HCT116 (cell line): ENCODE measurements around the gene CAVIN2. TPM values are rescaled to one million over a fixed set of nuclear protein-coding genes. Genes with fewer than 3 reads are reported as not detected.
A peak's percentile ranks its signal among the peaks of the same experiment; 100 is the strongest.

Experiments
- ATAC-seq: fragments of 200-7000 bp; cut with Tn5 transposase; 2 replicates; pipeline ENCODE4 v1.9.1; 2020; ENCODE audit warnings: mild to moderate bottlenecking, moderate library complexity
- BruUV-seq: library from RNA; stranded (reverse); fragments of 400-500 nt; replicated peaks from 2 replicates; lab custom pipeline; 2021; lab: Mats Ljungman, UMichigan
- CTCF ChIA-PET: fragments of 300-600 bp; sonication (Branson Sonifier 250); formaldehyde crosslinking; loops from one replicate; lab custom pipeline; 2021; ENCODE audit warnings: antibody characterized with exemption; lab: Charles Lee
- POLR2A ChIA-PET: fragments of 300-600, 350-600 bp; sonication (Branson Sonifier 250); formaldehyde crosslinking; loops from one replicate; lab custom pipeline; 2021; ENCODE audit warnings: antibody characterized with exemption; lab: Charles Lee
- RAD21 ChIA-PET, 2 experiments: fragments of 300-600 bp; sonication (Branson Sonifier 250); formaldehyde crosslinking; loops; one replicate each; lab custom pipeline; 2023; ENCODE audit warnings: low total read pairs in 2 of 2; ENCODE audit not compliant: uncharacterized antibody in 2 of 2, unreplicated experiment in 2 of 2, low non-redundant PET in 1 of 2; lab: Charles Lee
- DNase-seq: peaks from one replicate; pipeline ENCODE4 v3.0.0-alpha.2; 2010; ENCODE audit warnings: low read depth, low spot score
- H2AFZ ChIP-seq: fragments of 200-600 bp; shearing (Covaris generic), sonication (generic); 2 replicates; pipeline ENCODE4 v1.6.1; 2017; ENCODE audit warnings: low read depth, mixed run types, mixed read lengths, antibody characterized with exemption, low read length; ENCODE audit not compliant: poor library complexity, severe bottlenecking
- H3K27ac ChIP-seq: 2 replicates; pipeline ENCODE4 v1.5.1; 2012; ENCODE audit warnings: low read depth, low read length
- H3K27me3 ChIP-seq: fragments of 200-600 bp; sonication (generic); 2 replicates; pipeline ENCODE4 v1.6.1; 2016; ENCODE audit warnings: mixed run types, low read length, mixed read lengths; ENCODE audit not compliant: insufficient read depth
- H3K36me3 ChIP-seq, 2 experiments: fragments of 200-500 bp in 1 of 2; fragments of 200-600 bp in 1 of 2; sonication (Bioruptor generic) in 1 of 2; sonication (generic) in 1 of 2; 2 replicates each; pipeline versions ENCODE4 v1.5.1 to v1.6.1; 2014 to 2016; ENCODE audit warnings: low read length in 2 of 2, inconsistent platforms in 1 of 2, mixed read lengths in 1 of 2, mixed run types in 1 of 2; ENCODE audit not compliant: insufficient read depth in 2 of 2, control insufficient read depth in 1 of 2
- H3K4me1 ChIP-seq, 2 experiments: fragments of 200-600 bp in 1 of 2; sonication (generic) in 1 of 2; 2 replicates each; pipeline versions ENCODE4 v1.5.1 to v1.6.1; 2012 to 2017; ENCODE audit warnings: low read length in 2 of 2, inconsistent platforms in 1 of 2, mild to moderate bottlenecking in 1 of 2, mixed read lengths in 1 of 2, mixed run types in 1 of 2, moderate library complexity in 1 of 2; ENCODE audit not compliant: insufficient read depth in 2 of 2, control insufficient read depth in 1 of 2
- H3K4me2 ChIP-seq: fragments of 200-600 bp; sonication (generic); 2 replicates; pipeline ENCODE4 v1.6.1; 2017; ENCODE audit warnings: mixed run types, low read length, mixed read lengths
- H3K4me3 ChIP-seq, 2 experiments: fragments of 200-600 bp in 1 of 2; sonication (generic) in 1 of 2; replicated peaks in 1 of 2; 2 replicates each; pipeline ENCODE4 v1.5.1; 2011 to 2016; ENCODE audit warnings: low read length in 2 of 2, control low read depth in 1 of 2, low read depth in 1 of 2, mild to moderate bottlenecking in 1 of 2, mixed read lengths in 1 of 2, mixed run types in 1 of 2
- H3K79me2 ChIP-seq: fragments of 200-600 bp; sonication (generic); 2 replicates; pipeline ENCODE4 v1.6.1; 2017; ENCODE audit warnings: mild to moderate bottlenecking, mixed run types, low read length, moderate library complexity, mixed read lengths; ENCODE audit not compliant: insufficient read depth
- H3K9ac ChIP-seq: fragments of 200-600 bp; sonication (generic); 2 replicates; pipeline ENCODE4 v1.6.1; 2016; ENCODE audit warnings: low read length, mixed read lengths
- H3K9me2 ChIP-seq: fragments of 200-600 bp; sonication (generic), shearing (Covaris generic); 2 replicates; pipeline ENCODE4 v1.6.1; 2017; ENCODE audit warnings: mixed run types, mild to moderate bottlenecking, moderate library complexity; ENCODE audit not compliant: insufficient read depth
- H3K9me3 ChIP-seq, 2 experiments: fragments of 200-500 bp in 1 of 2; fragments of 200-600 bp in 1 of 2; sonication (Bioruptor generic) in 1 of 2; sonication (generic) in 1 of 2; 2 replicates each; pipeline ENCODE4 v1.6.1; 2014 to 2017; ENCODE audit warnings: low read length in 2 of 2, mixed read lengths in 2 of 2, inconsistent platforms in 1 of 2, low read depth in 1 of 2, mild to moderate bottlenecking in 1 of 2, mixed run types in 1 of 2, moderate library complexity in 1 of 2; ENCODE audit not compliant: control insufficient read depth in 1 of 2, insufficient read depth in 1 of 2
- H4K20me1 ChIP-seq: fragments of 200-600 bp; sonication (generic), shearing (Covaris generic); 2 replicates; pipeline ENCODE4 v1.6.1; 2017; ENCODE audit warnings: mixed run types, mild to moderate bottlenecking, moderate library complexity; ENCODE audit not compliant: insufficient read depth
- CBX3 ChIP-seq: IDR thresholded peaks from 2 replicates; pipeline ENCODE4 v1.6.1; 2012; ENCODE audit warnings: low read depth
- CTCF ChIP-seq, 3 experiments: fragments of 200-600 bp in 1 of 3; sonication (generic) in 1 of 3; IDR thresholded peaks in 2 of 3; conservative IDR thresholded peaks in 1 of 3; 2 replicates each; pipeline ENCODE4 v1.5.1; 2012 to 2017; ENCODE audit warnings: low read depth in 2 of 3, low read length in 2 of 3, antibody characterized with exemption in 1 of 3, borderline replicate concordance in 1 of 3, control low read depth in 1 of 3, mild to moderate bottlenecking in 1 of 3, mixed read lengths in 1 of 3, mixed run types in 1 of 3, moderate library complexity in 1 of 3; ENCODE audit not compliant: insufficient read depth in 1 of 3
- EZH2 ChIP-seq: fragments of 200-600 bp; sonication (generic); IDR thresholded peaks from 2 replicates; pipeline ENCODE4 v1.6.1; 2017; ENCODE audit warnings: antibody characterized with exemption, mixed run types
- ZBTB33 ChIP-seq: IDR thresholded peaks from 2 replicates; pipeline ENCODE4 v1.6.1; 2011; ENCODE audit warnings: mild to moderate bottlenecking, low read length, moderate library complexity; ENCODE audit not compliant: insufficient replicate concordance; ENCODE audit errors: extremely low read depth
- intact Hi-C: fragments of 100-400 bp; cut with micrococcal nuclease; formaldehyde crosslinking; loops from 2 replicates; pipeline ENCODE4 v1.10.0; 2022
- total RNA-seq: library from RNA; stranded (reverse); gene quantifications from one replicate; pipeline ENCODE4 v1.2.1, GENCODE V29; 2021; ENCODE audit not compliant: unreplicated experiment

CAVIN2 gene
- total RNA-seq, 1 experiment from 2014 or later: 0.27 TPM

- TF ChIP-seq ZBTB33 (no peak), CBX3 (peak; percentile 96)
Measured at GRCh38 chr2:191866675-191867506, 20.0 kb upstream of the CAVIN2 start (continued).

- Histone ChIP-seq H3K4me3 (no peak overlapping the region), H3K9ac (peak overlapping the region; percentile 36; the same call in 1 of the 2 replicates), H3K79me2 (no peaks in the 10 kb centered on the region), H3K4me1 (peaks cover 37 to 45% of the 10 kb centered on the region in 2 experiments), H3K9me2 (no peaks in the 10 kb centered on the region), H2AFZ (peak overlapping the region; percentile 83), H4K20me1 (no peaks in the 10 kb centered on the region), H3K36me3 (no peaks in the 10 kb centered on the region), H3K27ac (peak overlapping the region; percentile 92), H3K27me3 (no peaks in the 10 kb centered on the region), H3K4me2 (peak overlapping the region; percentile 70), H3K9me3 (no peaks in the 10 kb centered on the region)
- RAD21 ChIA-PET: no interaction called here
- ATAC-seq: no peak
- TF ChIP-seq EZH2 (no peak), CTCF (IDR thresholded peaks at IDR 0.05 in 2 of 3, conservative IDR thresholded peaks at IDR 0.05 in 1 of 3; ENCODE audit: borderline replicate concordance in 1 of 3, insufficient read depth in 1 of 3, low read depth in 2 of 3, low read length in 2 of 3) (0 out of 6 replicates have a peak, but pooled peaks of 2 of the 3 experiments have one; percentile 6 to 7)
- CTCF ChIA-PET: interaction anchor here (1.4 to 2.0 kb wide), 2 partner anchors 54 to 296 kb away, joined by 5 read pairs; no protein-coding TSS in a partner anchor
- BruUV-seq: no TSS peak
- POLR2A ChIA-PET: no interaction called here
- no peak for DNase-seq
- intact Hi-C loops: no loop called here
Measured at GRCh38 chr2:191866195-191866594, 19.3 kb upstream of the CAVIN2 start.
